Measurements from ENCODE around the gene PDE4DIP.
"Not testable (repeated sequence)": the region's sequence is repeated elsewhere in the genome, so short reads cannot be mapped to it uniquely, and the experiment has no call there.

DNA sequence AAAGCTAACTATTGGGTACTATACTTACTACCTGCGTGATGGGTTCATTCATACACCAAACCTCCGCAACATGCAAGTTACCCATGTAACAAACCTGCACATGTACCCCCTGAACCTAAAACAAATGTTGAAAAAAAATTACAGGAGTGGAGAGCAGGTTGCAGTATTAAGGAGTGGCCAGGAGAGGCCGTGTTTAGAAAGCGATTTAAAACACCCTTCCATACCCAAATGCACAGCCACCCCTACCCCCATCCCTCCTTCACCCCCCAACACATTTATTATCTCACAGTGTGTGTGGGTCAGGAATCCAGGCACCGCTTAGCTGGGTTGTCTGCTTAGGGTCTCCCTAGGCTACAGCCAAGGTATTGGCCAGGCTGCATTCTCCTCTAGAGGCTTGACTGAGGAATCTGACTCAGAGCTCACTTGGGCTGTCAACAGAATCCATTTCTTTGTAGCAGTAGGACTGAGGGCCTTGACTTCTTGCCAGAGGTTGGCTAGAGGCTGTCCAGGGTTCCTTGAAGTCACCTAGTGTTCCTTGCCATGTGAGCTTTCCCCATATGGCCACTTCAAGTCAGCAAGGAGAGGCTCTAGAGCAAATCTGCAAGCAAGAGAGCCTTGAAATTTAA lies 67.2 kb downstream of the PDE4DIP start:
- TF ChIP-seq, protein P1, sequence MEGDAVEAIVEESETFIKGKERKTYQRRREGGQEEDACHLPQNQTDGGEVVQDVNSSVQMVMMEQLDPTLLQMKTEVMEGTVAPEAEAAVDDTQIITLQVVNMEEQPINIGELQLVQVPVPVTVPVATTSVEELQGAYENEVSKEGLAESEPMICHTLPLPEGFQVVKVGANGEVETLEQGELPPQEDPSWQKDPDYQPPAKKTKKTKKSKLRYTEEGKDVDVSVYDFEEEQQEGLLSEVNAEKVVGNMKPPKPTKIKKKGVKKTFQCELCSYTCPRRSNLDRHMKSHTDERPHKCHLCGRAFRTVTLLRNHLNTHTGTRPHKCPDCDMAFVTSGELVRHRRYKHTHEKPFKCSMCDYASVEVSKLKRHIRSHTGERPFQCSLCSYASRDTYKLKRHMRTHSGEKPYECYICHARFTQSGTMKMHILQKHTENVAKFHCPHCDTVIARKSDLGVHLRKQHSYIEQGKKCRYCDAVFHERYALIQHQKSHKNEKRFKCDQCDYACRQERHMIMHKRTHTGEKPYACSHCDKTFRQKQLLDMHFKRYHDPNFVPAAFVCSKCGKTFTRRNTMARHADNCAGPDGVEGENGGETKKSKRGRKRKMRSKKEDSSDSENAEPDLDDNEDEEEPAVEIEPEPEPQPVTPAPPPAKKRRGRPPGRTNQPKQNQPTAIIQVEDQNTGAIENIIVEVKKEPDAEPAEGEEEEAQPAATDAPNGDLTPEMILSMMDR (IDR thresholded peaks at IDR 0.05) = not testable (repeated sequence)
- TF ChIP-seq EP300, POLR2A, POLR2AphosphoS5 (IDR thresholded peaks at IDR 0.05): not testable (repeated sequence)
